Measurements from ENCODE around the gene FADS2. TPM values are rescaled to one million over a fixed set of nuclear protein-coding genes. Genes with fewer than 3 reads are reported as not detected.
A peak's percentile ranks its signal among the peaks of the same experiment; 100 is the strongest.

FADS2 gene
- total and polyA plus RNA-seq, 2 of the 13 experiments (the other 11 are each of a cell fraction or from before 2014, with no cell fraction given), result 90.1 to 124 TPM

- TF ChIP-seq, protein P1, sequence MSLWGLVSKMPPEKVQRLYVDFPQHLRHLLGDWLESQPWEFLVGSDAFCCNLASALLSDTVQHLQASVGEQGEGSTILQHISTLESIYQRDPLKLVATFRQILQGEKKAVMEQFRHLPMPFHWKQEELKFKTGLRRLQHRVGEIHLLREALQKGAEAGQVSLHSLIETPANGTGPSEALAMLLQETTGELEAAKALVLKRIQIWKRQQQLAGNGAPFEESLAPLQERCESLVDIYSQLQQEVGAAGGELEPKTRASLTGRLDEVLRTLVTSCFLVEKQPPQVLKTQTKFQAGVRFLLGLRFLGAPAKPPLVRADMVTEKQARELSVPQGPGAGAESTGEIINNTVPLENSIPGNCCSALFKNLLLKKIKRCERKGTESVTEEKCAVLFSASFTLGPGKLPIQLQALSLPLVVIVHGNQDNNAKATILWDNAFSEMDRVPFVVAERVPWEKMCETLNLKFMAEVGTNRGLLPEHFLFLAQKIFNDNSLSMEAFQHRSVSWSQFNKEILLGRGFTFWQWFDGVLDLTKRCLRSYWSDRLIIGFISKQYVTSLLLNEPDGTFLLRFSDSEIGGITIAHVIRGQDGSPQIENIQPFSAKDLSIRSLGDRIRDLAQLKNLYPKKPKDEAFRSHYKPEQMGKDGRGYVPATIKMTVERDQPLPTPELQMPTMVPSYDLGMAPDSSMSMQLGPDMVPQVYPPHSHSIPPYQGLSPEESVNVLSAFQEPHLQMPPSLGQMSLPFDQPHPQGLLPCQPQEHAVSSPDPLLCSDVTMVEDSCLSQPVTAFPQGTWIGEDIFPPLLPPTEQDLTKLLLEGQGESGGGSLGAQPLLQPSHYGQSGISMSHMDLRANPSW (CRISPR knock-in tag; IDR thresholded peaks at IDR 0.05; ENCODE audit: borderline replicate concordance), result peak; percentile 39; the same call in 1 of the 2 replicates
- TF ChIP-seq, protein P2, sequence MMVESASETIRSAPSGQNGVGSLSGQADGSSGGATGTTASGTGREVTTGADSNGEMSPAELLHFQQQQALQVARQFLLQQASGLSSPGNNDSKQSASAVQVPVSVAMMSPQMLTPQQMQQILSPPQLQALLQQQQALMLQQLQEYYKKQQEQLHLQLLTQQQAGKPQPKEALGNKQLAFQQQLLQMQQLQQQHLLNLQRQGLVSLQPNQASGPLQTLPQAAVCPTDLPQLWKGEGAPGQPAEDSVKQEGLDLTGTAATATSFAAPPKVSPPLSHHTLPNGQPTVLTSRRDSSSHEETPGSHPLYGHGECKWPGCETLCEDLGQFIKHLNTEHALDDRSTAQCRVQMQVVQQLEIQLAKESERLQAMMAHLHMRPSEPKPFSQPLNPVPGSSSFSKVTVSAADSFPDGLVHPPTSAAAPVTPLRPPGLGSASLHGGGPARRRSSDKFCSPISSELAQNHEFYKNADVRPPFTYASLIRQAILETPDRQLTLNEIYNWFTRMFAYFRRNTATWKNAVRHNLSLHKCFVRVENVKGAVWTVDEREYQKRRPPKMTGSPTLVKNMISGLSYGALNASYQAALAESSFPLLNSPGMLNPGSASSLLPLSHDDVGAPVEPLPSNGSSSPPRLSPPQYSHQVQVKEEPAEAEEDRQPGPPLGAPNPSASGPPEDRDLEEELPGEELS (CRISPR knock-in tag; IDR thresholded peaks at IDR 0.05), result no peak
- TF ChIP-seq REST (IDR thresholded peaks at IDR 0.05; ENCODE audit: borderline replicate concordance in 1 of 2, low read depth in 1 of 2, low read length in 2 of 2) (no peak), SOX6 (IDR thresholded peaks at IDR 0.05) (no peak), SOX6 (CRISPR knock-in tag; IDR thresholded peaks at IDR 0.05) (peak; percentile 66), IKZF4 (CRISPR knock-in tag; IDR thresholded peaks at IDR 0.05; ENCODE audit: borderline replicate concordance, low read depth, not compliant biosample characterization) (peak; percentile 26), ZNF235 (CRISPR knock-in tag; IDR thresholded peaks at IDR 0.05; ENCODE audit: borderline replicate concordance) (no peak), ERF (CRISPR knock-in tag; IDR thresholded peaks at IDR 0.05) (no peak), TEAD3 (CRISPR knock-in tag; optimal IDR thresholded peaks at IDR 0.05; ENCODE audit: borderline replicate concordance) (peak; percentile 15), FOXA1 (IDR thresholded peaks at IDR 0.05) (no peak), FOXA1 (CRISPR knock-in tag; IDR thresholded peaks at IDR 0.05) (no peak), SP2 (CRISPR knock-in tag; IDR thresholded peaks at IDR 0.05) (no peak), ATF1 (CRISPR knock-in tag; IDR thresholded peaks at IDR 0.05) (no peak), NFIB (CRISPR knock-in tag; IDR thresholded peaks at IDR 0.05; ENCODE audit: borderline replicate concordance) (no peak), NR1H2 (CRISPR knock-in tag; IDR thresholded peaks at IDR 0.05; ENCODE audit: borderline replicate concordance, low read depth) (no peak), ZBTB20 (CRISPR knock-in tag; IDR thresholded peaks at IDR 0.05; ENCODE audit: borderline replicate concordance, low read depth) (no peak), MXD4 (CRISPR knock-in tag; IDR thresholded peaks at IDR 0.05) (no peak), ZNF777 (CRISPR knock-in tag; IDR thresholded peaks at IDR 0.05) (no peak), TRIM24 (CRISPR knock-in tag; IDR thresholded peaks at IDR 0.05) (no peak), RBM39 (IDR thresholded peaks at IDR 0.05; ENCODE audit: low read depth, low read length, poor library complexity, severe bottlenecking) (no peak), ZNF343 (CRISPR knock-in tag; IDR thresholded peaks at IDR 0.05) (no peak), ZNF615 (CRISPR knock-in tag; IDR thresholded peaks at IDR 0.05; ENCODE audit: borderline replicate concordance) (no peak)
- TF ChIP-seq, protein P3, sequence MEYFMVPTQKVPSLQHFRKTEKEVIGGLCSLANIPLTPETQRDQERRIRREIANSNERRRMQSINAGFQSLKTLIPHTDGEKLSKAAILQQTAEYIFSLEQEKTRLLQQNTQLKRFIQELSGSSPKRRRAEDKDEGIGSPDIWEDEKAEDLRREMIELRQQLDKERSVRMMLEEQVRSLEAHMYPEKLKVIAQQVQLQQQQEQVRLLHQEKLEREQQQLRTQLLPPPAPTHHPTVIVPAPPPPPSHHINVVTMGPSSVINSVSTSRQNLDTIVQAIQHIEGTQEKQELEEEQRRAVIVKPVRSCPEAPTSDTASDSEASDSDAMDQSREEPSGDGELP (IDR thresholded peaks at IDR 0.05; ENCODE audit: borderline replicate concordance, low read depth), result peak; percentile 76; the same call in 1 of the 2 replicates
Measured at GRCh38 chr11:61904539-61905048, 76.5 kb downstream of the FADS2 start (continued).

Measured in HepG2 (cell line).